ENCODE results near the gene MTA1.

MTA1 gene

DNA sequence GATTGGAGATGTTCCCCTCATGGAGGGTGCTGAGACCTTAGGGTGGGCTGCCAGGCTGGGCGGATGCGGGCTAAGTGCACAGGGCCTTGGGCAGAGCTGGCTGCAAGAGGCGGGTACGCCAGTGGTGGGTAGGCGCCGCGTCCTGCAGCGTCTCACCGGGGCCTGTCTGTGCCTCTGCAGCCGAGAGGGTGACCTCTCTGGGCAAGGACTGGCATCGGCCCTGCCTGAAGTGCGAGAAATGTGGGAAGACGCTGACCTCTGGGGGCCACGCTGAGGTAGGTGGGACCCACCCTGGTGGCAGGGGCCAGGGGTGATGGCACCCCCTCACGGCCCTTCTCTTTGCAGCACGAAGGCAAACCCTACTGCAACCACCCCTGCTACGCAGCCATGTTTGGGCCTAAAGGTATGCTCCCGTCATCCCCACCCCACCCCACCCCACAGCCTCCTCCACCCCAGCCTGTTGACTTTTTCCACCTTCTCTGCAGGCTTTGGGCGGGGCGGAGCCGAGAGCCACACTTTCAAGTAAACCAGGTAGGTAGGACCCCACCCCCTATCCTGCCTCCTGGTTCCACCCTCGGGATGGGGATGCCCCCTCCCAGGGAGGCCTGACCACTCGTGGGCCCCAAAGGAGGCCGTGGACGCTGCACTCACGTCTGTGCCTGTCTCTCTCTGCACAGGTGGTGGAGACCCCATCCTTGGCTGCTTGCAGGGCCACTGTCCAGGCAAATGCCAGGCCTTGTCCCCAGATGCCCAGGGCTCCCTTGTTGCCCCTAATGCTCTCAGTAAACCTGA is 68.6 kb downstream of the MTA1 start:
- peaks cover 48% of the 10 kb centered on the region for H3K4me1 Mint-ChIP-seq (ENCODE audit: low read depth)
- peak overlapping the region; percentile 83 for H3K4me3 Mint-ChIP-seq
- no peaks in the 10 kb centered on the region for H3K27me3 Mint-ChIP-seq
- peaks cover 6% of the 10 kb centered on the region for H3K36me3 Mint-ChIP-seq (ENCODE audit: low read depth)
- DNase-seq: peak; percentile 63
- peak overlapping the region; percentile 71 for H3K27ac Mint-ChIP-seq
- H3K9me3 Mint-ChIP-seq: no peaks in the 10 kb centered on the region

DNA sequence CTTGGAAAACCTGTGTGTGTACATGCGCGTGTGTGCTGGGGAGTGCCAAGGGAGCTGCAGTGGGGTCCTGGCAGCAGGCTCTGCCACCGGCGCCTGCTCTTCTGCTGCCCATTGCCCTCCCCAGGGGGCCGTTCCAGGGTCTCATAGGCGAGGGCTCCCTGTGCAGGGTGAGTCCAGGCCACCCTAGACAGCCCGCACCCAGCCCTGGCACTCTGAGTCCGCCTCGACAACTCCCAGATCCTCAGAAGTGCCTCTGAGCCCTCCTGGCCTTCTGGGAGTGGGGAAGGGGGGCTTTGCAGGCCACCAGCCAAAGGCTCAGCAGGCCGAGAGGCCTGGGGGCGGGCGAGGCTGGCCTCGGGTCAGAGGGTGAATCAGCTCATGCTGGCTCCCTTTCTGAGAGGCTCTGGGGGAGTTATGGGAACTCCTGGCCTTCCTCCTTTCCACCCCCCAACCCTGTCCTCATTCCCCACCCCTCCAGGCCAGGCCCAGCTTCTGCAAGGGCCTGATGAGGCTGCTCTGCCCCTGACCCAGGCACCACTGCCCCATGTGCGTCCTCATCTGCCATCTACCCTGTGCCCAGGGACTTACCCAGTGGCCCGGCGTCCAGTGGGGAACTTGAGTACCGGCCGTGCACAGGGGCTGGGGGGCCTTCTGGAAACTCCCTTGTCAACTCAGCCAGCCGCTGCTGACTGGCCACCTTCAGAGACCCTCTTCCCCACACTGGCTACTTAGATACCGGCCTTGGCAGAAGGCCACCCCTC is 69.3 kb downstream of the MTA1 start:
- H3K27me3 Mint-ChIP-seq: no peaks in the 10 kb centered on the region
- peaks cover 11% of the 10 kb centered on the region for H3K36me3 Mint-ChIP-seq (ENCODE audit: low read depth)
- H3K4me3 Mint-ChIP-seq: peak overlapping the region; percentile 83
- H3K9me3 Mint-ChIP-seq: no peaks in the 10 kb centered on the region
- H3K4me1 Mint-ChIP-seq (ENCODE audit: low read depth): peaks cover 50% of the 10 kb centered on the region
- DNase-seq: no peak
- peak overlapping the region; percentile 86 for H3K27ac Mint-ChIP-seq

DNA sequence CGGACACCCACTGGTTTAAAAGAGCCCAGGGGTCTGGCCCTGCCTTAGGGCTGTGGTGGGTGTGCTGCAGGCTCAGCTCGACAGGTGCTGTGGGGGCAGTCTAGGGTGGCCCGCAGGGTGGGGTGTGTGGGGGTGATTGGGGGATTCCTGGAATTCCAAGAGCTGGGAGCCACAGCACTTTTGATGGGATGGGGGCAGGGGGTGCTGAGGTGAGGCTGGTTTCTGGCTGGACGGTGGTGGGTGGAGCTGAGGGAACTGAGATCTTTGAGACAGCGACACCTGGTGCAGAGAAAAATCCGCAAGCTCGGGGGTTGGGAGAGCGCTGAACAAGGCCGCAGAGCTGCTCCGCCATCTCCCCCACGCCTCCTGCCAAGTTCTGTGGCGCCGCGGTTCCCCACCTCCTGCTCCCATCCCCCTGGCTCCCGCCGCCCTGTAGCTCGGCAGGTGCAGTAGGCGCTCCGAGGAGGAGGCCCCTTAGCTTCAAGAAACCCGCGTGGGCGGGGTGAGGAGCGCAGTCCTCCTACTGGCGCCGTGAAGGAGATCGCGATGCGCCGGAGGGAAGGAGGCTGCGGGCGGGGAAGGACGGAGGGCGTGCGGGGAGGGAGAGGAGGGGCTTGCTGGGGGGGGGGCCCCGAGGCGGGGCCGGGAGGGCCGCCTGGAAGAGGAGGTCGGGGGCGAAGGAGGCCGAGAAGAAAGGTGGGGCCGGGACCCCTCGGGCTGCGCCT is 70.1 kb downstream of the MTA1 start:
- Mint-ChIP-seq H3K9me3 (no peaks in the 10 kb centered on the region), H3K4me3 (peak overlapping the region; percentile 83), H3K27me3 (no peaks in the 10 kb centered on the region), H3K27ac (peak overlapping the region; percentile 86), H3K36me3 (ENCODE audit: low read depth) (peaks cover 14% of the 10 kb centered on the region), H3K4me1 (ENCODE audit: low read depth) (peaks cover 43% of the 10 kb centered on the region)
- DNase-seq: peak; percentile 88

- Mint-ChIP-seq H3K4me3 (peak overlapping the region; percentile 83), H3K9me3 (no peaks in the 10 kb centered on the region), H3K4me1 (ENCODE audit: low read depth) (peaks cover 38% of the 10 kb centered on the region), H3K36me3 (ENCODE audit: low read depth) (peaks cover 15% of the 10 kb centered on the region), H3K27ac (no peak overlapping the region), H3K27me3 (no peaks in the 10 kb centered on the region)
- DNase-seq: no peak
Observed at GRCh38 chr14:105490267-105490571, 70.6 kb downstream of the MTA1 start.

- Mint-ChIP-seq H3K36me3 (ENCODE audit: low read depth) (peaks cover 15% of the 10 kb centered on the region), H3K27me3 (no peaks in the 10 kb centered on the region), H3K27ac (peak within 1 kb of the TSS; percentile 96)
Observed at GRCh38 chr14:105490572-105491365, 71.1 kb downstream of the MTA1 start, which contains the start of gene TEDC1. TEDC1 (plus strand) TSS chr14:105491246; CDS start chr14:105491376, 130 bp downstream.

DNA sequence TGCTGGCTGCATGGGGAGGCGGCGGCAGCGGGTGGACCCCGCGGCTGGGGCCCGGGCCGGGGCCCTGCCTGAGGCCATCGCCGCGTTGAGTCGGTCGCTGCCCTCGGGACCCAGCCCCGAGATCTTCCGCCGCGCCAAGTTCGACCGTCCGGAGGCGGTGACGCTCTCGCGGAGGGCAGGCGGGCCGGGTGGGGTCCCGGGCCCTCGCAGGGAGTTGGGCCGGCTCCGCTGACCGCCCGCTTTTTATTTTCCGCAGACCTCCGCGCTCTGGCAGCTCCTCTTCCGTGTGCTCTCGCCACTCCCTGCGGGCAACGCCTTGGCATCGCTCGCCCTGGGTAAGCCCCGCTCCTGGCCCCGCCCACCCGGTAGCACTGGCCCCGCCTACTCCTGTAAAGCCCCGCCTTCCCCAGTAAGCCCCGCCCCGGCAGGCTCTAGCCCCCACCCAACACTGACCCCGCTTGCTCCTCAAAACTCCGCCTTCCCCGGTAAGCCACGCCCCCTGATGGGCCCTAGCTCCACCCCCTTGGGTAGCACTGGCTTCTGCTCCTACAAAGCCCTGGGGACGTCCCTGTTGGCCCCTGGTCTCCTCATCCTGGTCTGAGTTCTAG is 71.8 kb downstream of the MTA1 start:
- no peaks in the 10 kb centered on the region for H3K27me3 Mint-ChIP-seq
- H3K36me3 Mint-ChIP-seq (ENCODE audit: low read depth): peaks cover 18% of the 10 kb centered on the region
- peak; percentile 92 for DNase-seq
- peaks cover 29% of the 10 kb centered on the region for H3K4me1 Mint-ChIP-seq (ENCODE audit: low read depth)
- H3K27ac Mint-ChIP-seq: peak overlapping the region; percentile 96
- H3K9me3 Mint-ChIP-seq: no peaks in the 10 kb centered on the region
- peak overlapping the region; percentile 83 for H3K4me3 Mint-ChIP-seq

More at GRCh38 chr14:105490572-105491365, 71.1 kb downstream of the MTA1 start, which contains the start of gene TEDC1:
- Mint-ChIP-seq H3K9me3 (no peaks in the 10 kb centered on the region), H3K4me3 (peak within 1 kb of the TSS; percentile 83), H3K4me1 (ENCODE audit: low read depth) (peaks cover 33% of the 10 kb centered on the region)
- DNase-seq: peak; percentile 99

GRCh38 chr14:105492031-105492970 is 72.7 kb downstream of the MTA1 start:
- DNase-seq: no peak
- peak overlapping the region; percentile 96 for H3K27ac Mint-ChIP-seq
- H3K9me3 Mint-ChIP-seq: no peaks in the 10 kb centered on the region
- H3K27me3 Mint-ChIP-seq: no peaks in the 10 kb centered on the region
- peaks cover 18% of the 10 kb centered on the region for H3K36me3 Mint-ChIP-seq (ENCODE audit: low read depth)
- peak overlapping the region; percentile 83 for H3K4me3 Mint-ChIP-seq
- peaks cover 26% of the 10 kb centered on the region for H3K4me1 Mint-ChIP-seq (ENCODE audit: low read depth)

- no peak overlapping the region for H3K27ac Mint-ChIP-seq
- peak; percentile 28 for DNase-seq
- H3K4me1 Mint-ChIP-seq (ENCODE audit: low read depth): peaks cover 22% of the 10 kb centered on the region
- no peaks in the 10 kb centered on the region for H3K27me3 Mint-ChIP-seq
- H3K36me3 Mint-ChIP-seq (ENCODE audit: low read depth): peaks cover 25% of the 10 kb centered on the region
- H3K4me3 Mint-ChIP-seq: no peak overlapping the region
- H3K9me3 Mint-ChIP-seq: no peaks in the 10 kb centered on the region
Observed at GRCh38 chr14:105492971-105493871, 73.6 kb downstream of the MTA1 start.

- no peak for DNase-seq
- Mint-ChIP-seq H3K27ac (no peak overlapping the region), H3K4me3 (no peak overlapping the region)
Observed at GRCh38 chr14:105493921-105494605, 74.4 kb downstream of the MTA1 start.

DNA sequence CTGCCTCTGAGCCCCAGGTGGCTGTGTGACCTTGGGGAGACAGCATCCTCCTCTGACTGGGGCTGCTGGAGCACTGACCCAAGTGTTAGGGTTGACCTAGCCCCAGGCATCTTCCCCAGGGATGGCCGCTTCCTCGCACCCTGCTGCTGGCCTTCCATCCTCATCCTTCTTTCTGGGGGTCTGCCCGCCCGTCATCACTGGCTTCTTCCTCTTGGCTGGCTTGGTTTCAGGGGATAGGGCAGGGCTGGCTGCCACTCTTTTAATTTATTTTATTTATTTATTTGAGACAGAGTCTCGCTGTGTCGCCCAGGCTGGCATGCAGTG is 74.9 kb downstream of the MTA1 start:
- DNase-seq: no peak
- Mint-ChIP-seq H3K4me1 (ENCODE audit: low read depth) (peaks cover 11% of the 10 kb centered on the region), H3K27ac (no peak overlapping the region), H3K36me3 (ENCODE audit: low read depth) (peaks cover 34% of the 10 kb centered on the region), H3K9me3 (no peaks in the 10 kb centered on the region), H3K27me3 (no peaks in the 10 kb centered on the region), H3K4me3 (no peak overlapping the region)

More at GRCh38 chr14:105493921-105494605, 74.4 kb downstream of the MTA1 start:
- Mint-ChIP-seq H3K4me1 (ENCODE audit: low read depth) (peaks cover 16% of the 10 kb centered on the region), H3K27me3 (no peaks in the 10 kb centered on the region), H3K36me3 (ENCODE audit: low read depth) (peaks cover 33% of the 10 kb centered on the region), H3K9me3 (no peaks in the 10 kb centered on the region)

GRCh38 chr14:105495101-105495989 is 75.7 kb downstream of the MTA1 start:
- H3K4me1 Mint-ChIP-seq (ENCODE audit: low read depth): peaks cover 10% of the 10 kb centered on the region
- peaks cover 34% of the 10 kb centered on the region for H3K36me3 Mint-ChIP-seq (ENCODE audit: low read depth)
- no peaks in the 10 kb centered on the region for H3K9me3 Mint-ChIP-seq
- no peak overlapping the region for H3K4me3 Mint-ChIP-seq
- H3K27ac Mint-ChIP-seq: no peak overlapping the region
- DNase-seq: no peak
- no peaks in the 10 kb centered on the region for H3K27me3 Mint-ChIP-seq
